ENCODE measurements around the gene FAM120B. TPM values are rescaled to one million over a fixed set of nuclear protein-coding genes. Genes with fewer than 3 reads are reported as not detected.
A peak's percentile ranks its signal among the peaks of the same experiment; 100 is the strongest.

The FAM120B gene
- total RNA-seq, 1 experiment from 2014 or later = 16.7 TPM

GRCh38 chr6:170452767-170453545 is 146.4 kb downstream of the FAM120B start:
- Histone ChIP-seq H4K5ac (ENCODE audit: insufficient read length, low read depth, low read length) (peak overlapping the region; percentile 77), H3K79me1 (ENCODE audit: insufficient read depth, low read depth, low read length, poor library complexity, severe bottlenecking) (no peaks in the 10 kb centered on the region), H2BK5ac (ENCODE audit: insufficient read length, low read length) (no peak overlapping the region), H2AK5ac (ENCODE audit: insufficient read length, low read length) (no peak overlapping the region), H2BK20ac (ENCODE audit: low read depth, low read length, poor library complexity, severe bottlenecking) (no peak overlapping the region), H4K20me1 (ENCODE audit: control insufficient read depth, insufficient read depth, insufficient read length) (no peaks in the 10 kb centered on the region), H4K91ac (ENCODE audit: insufficient read length, low read depth, low read length) (no peak overlapping the region), H2BK120ac (ENCODE audit: low read depth, low read length, poor library complexity, severe bottlenecking) (no peak overlapping the region), H3K23ac (ENCODE audit: insufficient read length, low read depth, low read length) (peak overlapping the region; percentile 72), H3K9ac (ENCODE audit: extremely low read depth, insufficient read length, low read length) (no peak overlapping the region), H3K18ac (ENCODE audit: insufficient read length, low read depth, low read length) (peak overlapping the region; percentile 1), H2AFZ (ENCODE audit: low read length) (no peak overlapping the region), H3K4ac (ENCODE audit: low read depth, low read length) (no peak overlapping the region), H3K56ac (ENCODE audit: insufficient read length, low read depth, low read length) (no peak overlapping the region), H3K4me2 (ENCODE audit: insufficient read depth, insufficient read length, low read length) (no peak overlapping the region), H3K4me1 (ENCODE audit: insufficient read depth, low read length) (no peaks in the 10 kb centered on the region), H3K27me3 (ENCODE audit: insufficient read depth, low read length) (no peaks in the 10 kb centered on the region), H3K23me2 (ENCODE audit: insufficient read length, low read depth, low read length, poor library complexity, severe bottlenecking) (no peaks in the 10 kb centered on the region), H3K27ac (ENCODE audit: insufficient read length, low read depth, low read length) (no peak overlapping the region), H2BK12ac (ENCODE audit: insufficient read length, low read depth, low read length) (no peak overlapping the region), H4K8ac (replicated peaks; ENCODE audit: insufficient read length, low read depth, low read length) (peak overlapping the region; percentile 29), H3K9me3 (ENCODE audit: control insufficient read depth, low read depth, low read length) (no peaks in the 10 kb centered on the region), H2BK15ac (ENCODE audit: low read depth, low read length) (no peak overlapping the region), H3T11ph (ENCODE audit: low read length) (no peak overlapping the region), H3K14ac (ENCODE audit: insufficient read depth, low read length) (no peak overlapping the region; the same call in 1 of the 2 replicates), H3K79me2 (ENCODE audit: insufficient read depth, low read length) (no peaks in the 10 kb centered on the region)
- no peak for TF ChIP-seq CTCF (conservative IDR thresholded peaks at IDR 0.05)
- DNase-seq = no peak
- WGBS (ENCODE audit: extremely low coverage, insufficient read length, low lambda C conversion rate) = 100% methylated on average over 1 of the region's 8 CpGs
- Mint-ChIP-seq H3K27me3 (ENCODE audit: low read depth) (peaks cover 2% of the 10 kb centered on the region), H3K4me1 (peaks cover 4 to 16% of the 10 kb centered on the region in 2 experiments), H3K9me3 (peaks cover 0 to 6% of the 10 kb centered on the region in 2 experiments; a peak in 3 of 5 replicates), H3K4me3 (no peak overlapping the region), H3K27ac (peak overlapping the region in 1 of 3 experiments; percentile 59; a peak in 2 of 7 replicates), H3K36me3 (ENCODE audit: insufficient read depth in 1 of 3, low read depth in 3 of 3) (no peaks in the 10 kb centered on the region)

All from H9 (cell line).